Tibial nerve (tissue), 4 donors: ENCODE results near the gene RAI1. TPM values are rescaled to one million over a fixed set of nuclear protein-coding genes. Genes with fewer than 3 reads are reported as not detected.

Source experiments
- DNase-seq, 2 donors: peaks; one replicate each; pipeline ENCODE4 v3.0.0-alpha.2; 2019; ENCODE audit warnings: low spot score in 2 of 2
- H3K27ac ChIP-seq, 4 donors: fragments of 200-600 bp; sonication (generic) in 3 of 4; one replicate each; pipeline ENCODE4 v1.5.1; 2017 to 2019; ENCODE audit warnings: mild to moderate bottlenecking in 1 of 4
- H3K27me3 ChIP-seq, 2 donors: fragments of 200-600 bp; sonication (generic) in 1 of 2; one replicate each; pipeline versions ENCODE4 v1.5.1 to v1.6.0; 2017 to 2019
- H3K36me3 ChIP-seq, 3 donors: fragments of 200-600 bp; sonication (generic); one replicate each; pipeline ENCODE4 v1.5.1; 2018 to 2019
- H3K4me1 ChIP-seq, 4 donors: fragments of 200-600 bp; sonication (generic) in 3 of 4; one replicate each; pipeline ENCODE4 v1.5.1; 2017 to 2019
- H3K4me3 ChIP-seq, 4 donors: fragments of 200-600 bp; sonication (generic) in 3 of 4; one replicate each; pipeline ENCODE4 v1.5.1; 2017 to 2019; ENCODE audit warnings: mild to moderate bottlenecking in 1 of 4, moderate library complexity in 1 of 4
- H3K9me3 ChIP-seq, 4 donors: fragments of 200-600 bp; sonication (generic) in 3 of 4; one replicate each; pipeline ENCODE4 v1.5.1; 2017 to 2019
- CTCF ChIP-seq, 5 experiments: fragments of 200-600 bp in 3 of 5; fragments of 450-650 bp in 2 of 5; sonication (generic) in 3 of 5; IDR thresholded peaks; one replicate each; pipeline ENCODE4 v1.5.1; 2016 to 2019; ENCODE audit warnings: antibody characterized with exemption in 5 of 5, mild to moderate bottlenecking in 3 of 5, moderate library complexity in 2 of 5
- EP300 ChIP-seq, 2 donors: sonication (generic); formaldehyde crosslinking; IDR thresholded peaks; one replicate each; pipeline ENCODE4 v1.6.1; 2017; ENCODE audit warnings: antibody characterized with exemption in 2 of 2, mild to moderate bottlenecking in 1 of 2
- POLR2A ChIP-seq, 2 donors: fragments of 450-650 bp; IDR thresholded peaks; one replicate each; pipeline ENCODE4 v1.6.1; 2017; ENCODE audit warnings: antibody characterized with exemption in 2 of 2, mild to moderate bottlenecking in 2 of 2, moderate library complexity in 2 of 2
- WGBS, 2 donors: methylation state at CpG; one replicate each; pipeline ENCODE4 v1.1.5; 2018; 5-methylcytosine and 5-hydroxymethylcytosine counted together
- total RNA-seq, 4 donors: library from RNA; depleted of rRNA; stranded (reverse); fragments of >200 nt; gene quantifications; one replicate each; pipeline ENCODE4 v1.1.0, GENCODE V29; 2016

The RAI1 gene
- total RNA-seq, 4 donors from 2014 or later = 32.9 to 52.7 (median 45.9) TPM

DNA sequence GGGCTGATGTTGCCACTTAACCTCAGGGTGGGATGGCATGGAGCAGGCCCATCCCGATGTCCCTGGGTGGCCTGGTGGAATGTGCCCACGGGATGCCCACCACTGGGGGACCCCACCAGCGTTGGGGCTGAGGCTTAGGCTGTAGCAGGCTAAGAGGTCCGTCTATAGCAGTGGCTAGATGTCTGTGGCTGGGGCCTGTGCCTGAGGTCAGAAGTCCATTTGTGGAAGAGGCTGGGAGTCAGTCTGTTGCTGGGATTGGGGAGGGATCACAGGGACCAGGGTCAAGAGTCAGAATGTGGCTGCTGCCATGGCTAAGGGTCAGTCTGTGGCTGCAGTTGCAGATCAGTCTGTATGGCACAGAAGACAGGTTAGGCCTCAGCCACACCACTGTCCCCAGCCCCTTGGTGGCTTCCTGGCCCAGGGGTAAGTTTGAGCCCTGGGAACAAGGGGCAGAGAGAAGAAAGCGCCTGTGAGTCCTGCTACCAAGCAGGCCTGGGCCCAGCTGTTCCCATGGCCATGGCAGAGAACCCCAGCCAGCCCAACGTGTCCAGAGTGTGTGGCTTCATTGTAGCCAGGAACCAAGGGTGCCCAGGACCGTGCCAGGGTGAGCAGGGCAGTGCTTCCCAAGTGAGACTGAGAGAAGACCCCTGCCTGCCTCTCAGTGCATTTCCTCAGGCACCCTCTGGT is 35.7 kb downstream of the RAI1 start:
- 71 to 73% methylated on average over 6 to 7 of the region's 7 CpGs for WGBS, 2 donors

DNA sequence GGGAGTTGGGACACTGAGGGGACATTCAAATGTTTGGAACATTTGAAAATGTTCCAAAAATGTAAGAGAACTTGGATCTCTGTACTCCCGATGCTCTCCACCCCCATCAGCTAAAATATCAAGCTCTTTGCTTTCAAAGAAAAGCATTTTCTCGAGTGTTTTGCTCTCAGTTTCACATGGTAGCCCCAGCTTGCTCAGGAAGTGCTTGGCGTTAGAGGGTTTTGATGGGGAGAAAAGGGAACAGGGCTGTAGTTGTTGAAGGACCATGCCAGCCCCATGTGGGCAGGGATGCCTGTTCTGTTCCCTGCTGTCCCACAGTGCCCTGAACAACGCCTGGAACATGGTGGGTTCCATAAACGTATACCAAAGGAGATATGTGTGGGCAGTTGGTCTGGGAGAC is 37.0 kb downstream of the RAI1 start:
- H3K27me3 ChIP-seq = no peaks in the 10 kb centered on the region
- WGBS, 2 donors = 29 to 50% methylated on average over 5 of the region's 5 CpGs
- DNase-seq = no peak
- no peak overlapping the region for H3K4me3 ChIP-seq
- no peaks in the 10 kb centered on the region for H3K36me3 ChIP-seq
- H3K4me1 ChIP-seq = peaks cover 0 to 77% (median 27%) of the 10 kb centered on the region in 4 donors
- H3K9me3 ChIP-seq = no peaks in the 10 kb centered on the region
- TF ChIP-seq EP300 (IDR thresholded peaks at IDR 0.05) (no peak), POLR2A (IDR thresholded peaks at IDR 0.05) (no peak)
- H3K27ac ChIP-seq = peak overlapping the region in 2 of 4 donors; percentile 34 to 55

More for the DNA sequence above, 35.7 kb downstream of the RAI1 start:
- DNase-seq = no peak
- H3K4me3 ChIP-seq = no peak overlapping the region
- H3K4me1 ChIP-seq = peaks cover 0 to 77% (median 26%) of the 10 kb centered on the region in 4 donors
- no peaks in the 10 kb centered on the region for H3K9me3 ChIP-seq
- TF ChIP-seq EP300 (IDR thresholded peaks at IDR 0.05) = no peak
- TF ChIP-seq POLR2A (IDR thresholded peaks at IDR 0.05) = no peak
- no peak for TF ChIP-seq CTCF (IDR thresholded peaks at IDR 0.05)
- H3K27me3 ChIP-seq = no peaks in the 10 kb centered on the region
- H3K36me3 ChIP-seq = no peaks in the 10 kb centered on the region
- H3K27ac ChIP-seq = peak overlapping the region in 2 of 4 donors; percentile 22 to 55

- H3K27me3 ChIP-seq = no peaks in the 10 kb centered on the region
- H3K27ac ChIP-seq = no peak overlapping the region
- H3K36me3 ChIP-seq = no peaks in the 10 kb centered on the region
- TF ChIP-seq POLR2A (IDR thresholded peaks at IDR 0.05) (no peak), CTCF (IDR thresholded peaks at IDR 0.05) (no peak), EP300 (IDR thresholded peaks at IDR 0.05) (no peak)
- H3K4me3 ChIP-seq = no peak overlapping the region
- peaks cover 0 to 77% (median 22%) of the 10 kb centered on the region in 4 donors for H3K4me1 ChIP-seq
- no peaks in the 10 kb centered on the region for H3K9me3 ChIP-seq
- DNase-seq = no peak
- 84 to 95% methylated on average over 6 of the region's 6 CpGs for WGBS, 2 donors
These were observed 38.1 kb downstream of the RAI1 start for GRCh38 chr17:17719199-17719940.

GRCh38 chr17:17719966-17720543 is 38.8 kb downstream of the RAI1 start:
- no peaks in the 10 kb centered on the region for H3K27me3 ChIP-seq
- peaks cover 0 to 77% (median 23%) of the 10 kb centered on the region in 4 donors for H3K4me1 ChIP-seq
- H3K4me3 ChIP-seq = no peak overlapping the region
- H3K27ac ChIP-seq = no peak overlapping the region
- 75 to 90% methylated on average over 2 to 3 of the region's 3 CpGs for WGBS, 2 donors
- H3K9me3 ChIP-seq = no peaks in the 10 kb centered on the region
- no peaks in the 10 kb centered on the region for H3K36me3 ChIP-seq
- DNase-seq = no peak
- TF ChIP-seq EP300 (IDR thresholded peaks at IDR 0.05) = no peak
- no peak for TF ChIP-seq POLR2A (IDR thresholded peaks at IDR 0.05)
- TF ChIP-seq CTCF (IDR thresholded peaks at IDR 0.05) = no peak

DNA sequence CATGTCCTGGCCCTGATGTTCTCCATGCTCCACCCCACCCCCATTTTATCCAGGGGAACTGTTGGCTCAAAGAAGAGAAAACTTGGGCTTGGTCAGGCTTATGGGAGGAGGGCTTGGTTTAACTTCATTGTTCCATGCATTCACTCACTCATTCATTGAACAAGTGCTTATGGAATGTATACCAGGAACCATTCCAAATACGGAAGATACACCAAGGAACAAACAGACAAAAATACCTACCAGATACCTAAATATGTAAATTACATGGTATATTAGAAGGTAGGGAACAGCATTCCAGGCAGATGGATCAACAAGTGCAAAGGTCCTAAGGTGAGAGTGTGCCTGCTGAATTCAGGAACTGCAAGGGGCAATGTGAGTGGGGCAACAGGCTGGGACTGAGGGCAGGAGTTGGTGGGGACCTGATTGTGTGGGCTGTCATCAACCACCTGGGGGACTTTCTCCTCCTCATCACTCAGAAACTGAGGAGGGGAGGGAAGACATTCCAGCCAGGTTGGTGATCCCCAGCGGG is 39.9 kb downstream of the RAI1 start:
- TF ChIP-seq EP300 (IDR thresholded peaks at IDR 0.05) (no peak), CTCF (IDR thresholded peaks at IDR 0.05) (no peak), POLR2A (IDR thresholded peaks at IDR 0.05) (no peak)
- Histone ChIP-seq H3K4me1 (peaks cover 0 to 80% (median 28%) of the 10 kb centered on the region in 4 donors), H3K9me3 (no peaks in the 10 kb centered on the region), H3K36me3 (no peaks in the 10 kb centered on the region), H3K27me3 (no peaks in the 10 kb centered on the region), H3K27ac (no peak overlapping the region), H3K4me3 (no peak overlapping the region)
- 81 to 99% methylated on average over 2 of the region's 2 CpGs for WGBS, 2 donors
- no peak for DNase-seq
